HepG2 (cell line): ENCODE measurements around the gene SOX12. TPM values are rescaled to one million over a fixed set of nuclear protein-coding genes. Genes with fewer than 3 reads are reported as not detected.

Source experiments
- ATAC-seq: fragments of 200-7000 bp; cut with Tn5 transposase; 3 replicates; pipeline ENCODE4 v1.9.1; 2020; ENCODE audit warnings: mild to moderate bottlenecking, moderate library complexity
- BruUV-seq: library from RNA; stranded (reverse); fragments of 400-500 nt; replicated peaks from 2 replicates; lab custom pipeline; 2021; lab: Mats Ljungman, UMichigan
- CTCF ChIA-PET: fragments of 300-600 bp; formaldehyde crosslinking; extraction: SDS; loops from one replicate; lab custom pipeline; 2021; ENCODE audit warnings: low total read pairs, inconsistent platforms, low intra/inter-chr PET ratio; lab: Yijun Ruan, JAX
- POLR2A ChIA-PET: fragments of 350-600 bp; sonication (Branson Sonifier 250); formaldehyde crosslinking; loops from one replicate; lab custom pipeline; 2020; ENCODE audit warnings: antibody characterized with exemption, inconsistent platforms; lab: Yijun Ruan, JAX
- DNase-seq: peaks from one replicate; pipeline ENCODE4 v3.0.0-alpha.2; 2015; ENCODE audit warnings: low spot score
- FAIRE-seq: peaks from 3 replicates; lab custom pipeline; 2011; peaks lifted over from hg19 to GRCh38; lab: Jason Lieb, UNC
- H2AFZ ChIP-seq: one replicate; pipeline ENCODE4 v1.6.1; 2011; ENCODE audit warnings: low read length, inconsistent platforms
- H3K27ac ChIP-seq: fragments of 300-600 bp; 3 replicates; pipeline ENCODE4 v1.8.0; 2011; ENCODE audit warnings: mixed run types, mild to moderate bottlenecking, mixed read lengths, low read length, inconsistent platforms; ENCODE audit not compliant: insufficient read depth; ENCODE audit errors: extremely low read length
- H3K27me3 ChIP-seq, 2 experiments: fragments of 200-600 bp in 1 of 2; 2 replicates in 1 of 2; 3 replicates in 1 of 2; pipeline versions ENCODE4 v1.6.0 to v1.8.0; 2011; ENCODE audit warnings: low read length in 2 of 2, mild to moderate bottlenecking in 2 of 2, moderate library complexity in 2 of 2, inconsistent platforms in 1 of 2; ENCODE audit not compliant: insufficient read depth in 2 of 2, control insufficient read depth in 1 of 2
- H3K36me3 ChIP-seq, 2 experiments: fragments of 200-600 bp in 1 of 2; replicated peaks in 1 of 2; 2 replicates in 1 of 2; 3 replicates in 1 of 2; pipeline versions ENCODE4 v1.5.1 to v1.8.0; 2011; ENCODE audit warnings: low read length in 2 of 2, inconsistent platforms in 1 of 2; ENCODE audit not compliant: insufficient read depth in 2 of 2, control insufficient read depth in 1 of 2
- H3K4me1 ChIP-seq: 2 replicates; pipeline ENCODE4 v1.5.1; 2012; ENCODE audit warnings: low read length, inconsistent platforms; ENCODE audit not compliant: insufficient read depth
- H3K4me2 ChIP-seq: 2 replicates; pipeline ENCODE4 v1.6.0; 2011; ENCODE audit warnings: low read depth, low read length, inconsistent platforms
- H3K4me3 ChIP-seq, 3 experiments: fragments of 200-600 bp in 1 of 3; sonication (generic), shearing (Covaris generic) in 1 of 3; replicated peaks in 1 of 3; 2 replicates each; pipeline ENCODE4 v1.5.1; 2011 to 2016; ENCODE audit warnings: low read length in 3 of 3, inconsistent platforms in 2 of 3, low read depth in 2 of 3, mild to moderate bottlenecking in 2 of 3, control low read depth in 1 of 3, mixed read lengths in 1 of 3; ENCODE audit not compliant: insufficient read depth in 1 of 3
- H3K79me2 ChIP-seq: one replicate; pipeline ENCODE4 v1.6.1; 2011; ENCODE audit warnings: low read length, inconsistent platforms; ENCODE audit not compliant: insufficient read depth
- H3K9ac ChIP-seq: 2 replicates; pipeline ENCODE4 v1.6.0; 2011; ENCODE audit warnings: mild to moderate bottlenecking, low read depth, low read length, inconsistent platforms; ENCODE audit not compliant: insufficient read depth
- H3K9me3 ChIP-seq: 2 replicates; pipeline ENCODE4 v1.5.1; 2012; ENCODE audit warnings: mild to moderate bottlenecking, low read length
- H4K20me1 ChIP-seq: 2 replicates; pipeline ENCODE4 v1.6.0; 2011; ENCODE audit warnings: inconsistent platforms, mild to moderate bottlenecking, low read length, moderate library complexity; ENCODE audit not compliant: insufficient read depth
- BRD4 ChIP-seq: sonication (generic); formaldehyde crosslinking; IDR thresholded peaks from 2 replicates; pipeline ENCODE4 v1.4.0; 2020; ENCODE audit warnings: missing genetic modification reagents
- CREB1 ChIP-seq, 2 experiments: fragments of 450-650 bp in 1 of 2; IDR thresholded peaks; 2 replicates each; pipeline ENCODE4 v1.6.1; 2016 to 2017; ENCODE audit warnings: control low read depth in 1 of 2, mild to moderate bottlenecking in 1 of 2, missing compliant biosample characterization in 1 of 2, missing genetic modification characterization in 1 of 2
- EED ChIP-seq: sonication (generic); formaldehyde crosslinking; IDR thresholded peaks from 2 replicates; pipeline ENCODE4 v1.5.0; 2020; ENCODE audit warnings: mild to moderate bottlenecking, missing genetic modification reagents
- FLYWCH1 ChIP-seq: sonication (generic); formaldehyde crosslinking; IDR thresholded peaks from 2 replicates; pipeline ENCODE4 v1.8.1; 2023; ENCODE audit warnings: mild to moderate bottlenecking, missing genetic modification reagents
- HCFC1 ChIP-seq: fragments of 150-350 bp; IDR thresholded peaks from 2 replicates; pipeline ENCODE4 v1.6.1; 2014; ENCODE audit warnings: low read depth, low read length
- HNRNPH1 ChIP-seq: fragments of 200-400 bp; formaldehyde crosslinking; optimal IDR thresholded peaks from 2 replicates; pipeline ENCODE3; 2017; ENCODE audit warnings: mild to moderate bottlenecking, low read depth, low read length
- KAT8 ChIP-seq: IDR thresholded peaks from 2 replicates; pipeline ENCODE4 v1.6.1; 2016; ENCODE audit warnings: missing genetic modification reagents, missing compliant biosample characterization
- KDM1A ChIP-seq: IDR thresholded peaks from 2 replicates; pipeline ENCODE4 v1.6.1; 2016; ENCODE audit warnings: missing compliant biosample characterization
- MAFF ChIP-seq: IDR thresholded peaks from 2 replicates; pipeline ENCODE4 v1.6.1; 2011; ENCODE audit warnings: low read depth, low read length, improper control_type of control experiment
- MAFK ChIP-seq, 2 experiments: IDR thresholded peaks in 1 of 2; conservative IDR thresholded peaks in 1 of 2; 2 replicates each; pipeline ENCODE4 v1.6.1; 2011; ENCODE audit warnings: improper control_type of control experiment in 2 of 2, low read length in 2 of 2
- MIER3 ChIP-seq: IDR thresholded peaks from 2 replicates; pipeline ENCODE4 v1.6.1; 2016; ENCODE audit warnings: missing compliant biosample characterization, borderline replicate concordance
- MXD3 ChIP-seq: IDR thresholded peaks from 2 replicates; pipeline ENCODE4 v1.6.1; 2016; ENCODE audit warnings: mild to moderate bottlenecking, missing biosample characterization, missing genetic modification reagents
- NPAS2 ChIP-seq: sonication (generic); formaldehyde crosslinking; IDR thresholded peaks from 2 replicates; pipeline ENCODE4 v1.8.0; 2022; ENCODE audit warnings: mild to moderate bottlenecking, missing genetic modification reagents, borderline replicate concordance
- NR3C1 ChIP-seq: sonication (generic); formaldehyde crosslinking; IDR thresholded peaks from 2 replicates; pipeline ENCODE4 v1.4.0; 2020; ENCODE audit warnings: missing genetic modification reagents
- SMARCC2 ChIP-seq: fragments of 450-650 bp; IDR thresholded peaks from 2 replicates; pipeline ENCODE4 v1.6.1; 2017; ENCODE audit warnings: antibody characterized with exemption, mild to moderate bottlenecking
- SOX5 ChIP-seq: IDR thresholded peaks from 2 replicates; pipeline ENCODE4 v1.6.1; 2016; ENCODE audit warnings: borderline replicate concordance
- THAP7 ChIP-seq: sonication (generic); formaldehyde crosslinking; IDR thresholded peaks from 2 replicates; pipeline ENCODE4 v1.8.1; 2023; ENCODE audit warnings: mild to moderate bottlenecking, missing genetic modification reagents
- ZBTB39 ChIP-seq: sonication (generic); formaldehyde crosslinking; IDR thresholded peaks from 2 replicates; pipeline ENCODE4 v1.5.0; 2020; ENCODE audit warnings: missing genetic modification reagents
- ZFP1 ChIP-seq: IDR thresholded peaks from 2 replicates; pipeline ENCODE4 v1.6.1; 2016
- ZNF224 ChIP-seq: sonication (generic); formaldehyde crosslinking; IDR thresholded peaks from 2 replicates; pipeline ENCODE4 v1.5.0; 2020; ENCODE audit warnings: mild to moderate bottlenecking, missing genetic modification reagents
- ZNF253 ChIP-seq: sonication (generic); formaldehyde crosslinking; IDR thresholded peaks from 2 replicates; pipeline ENCODE4 v1.8.0; 2022; ENCODE audit warnings: mild to moderate bottlenecking, missing genetic modification reagents, borderline replicate concordance
- ZNF326 ChIP-seq: sonication (generic); formaldehyde crosslinking; IDR thresholded peaks from 2 replicates; pipeline ENCODE4 v1.4.0; 2020; ENCODE audit warnings: missing genetic modification reagents, borderline replicate concordance
- ZNF530 ChIP-seq: sonication (generic); formaldehyde crosslinking; IDR thresholded peaks from 2 replicates; pipeline ENCODE4 v1.5.0; 2020; ENCODE audit warnings: low read depth, mild to moderate bottlenecking, missing genetic modification reagents
- ZNF557 ChIP-seq: sonication (generic); formaldehyde crosslinking; IDR thresholded peaks from 2 replicates; pipeline ENCODE4 v1.4.0; 2020; ENCODE audit warnings: missing genetic modification reagents
- ZNF703 ChIP-seq: sonication (generic); formaldehyde crosslinking; IDR thresholded peaks from 2 replicates; pipeline ENCODE4 v1.5.1; 2020; ENCODE audit warnings: missing genetic modification reagents, mild to moderate bottlenecking, moderate library complexity, borderline replicate concordance
- ZNF788 ChIP-seq: sonication (generic); formaldehyde crosslinking; IDR thresholded peaks from 2 replicates; pipeline ENCODE4 v1.5.0; 2020; ENCODE audit warnings: mild to moderate bottlenecking, missing genetic modification reagents, borderline replicate concordance
- WGBS: methylation state at CpG from one replicate; pipeline ENCODE4 v1.1.6; 2017; ENCODE audit warnings: low lambda C conversion rate; 5-methylcytosine and 5-hydroxymethylcytosine counted together
- in situ Hi-C: cut with HindIII; loops from 2 replicates; pipeline ENCODE4 v1.10.0; 2017; ENCODE audit warnings: low pct_unique_long_range_greater_than_20kb; ENCODE audit not compliant: extremely low pct_ligation_motif_present
- intact Hi-C: fragments of 100-400 bp; cut with micrococcal nuclease; formaldehyde crosslinking; loops from one replicate; pipeline ENCODE4 v1.10.0; 2022; ENCODE audit not compliant: unreplicated experiment
- polyA plus RNA-seq, 8 experiments: library from polyadenylated mRNA; depleted of rRNA in 3 of 8; stranded (reverse) in 7 of 8; unstranded in 1 of 8; fragments of >200 nt; fragmentation: Illumina TruSeq in 4 of 8; extraction: Trizol in 4 of 8; gene quantifications; 2 replicates each; pipeline versions ENCODE4 v1.2.1 to v1.2.3, GENCODE V29; 2011 to 2016; ENCODE audit warnings: low read depth in 4 of 8, missing spikeins in 1 of 8, mixed read lengths in 1 of 8; ENCODE audit not compliant: insufficient read depth in 1 of 8
- total RNA-seq, 5 experiments: library from RNA; depleted of rRNA; stranded (reverse); fragments of >200 nt; fragmentation: Illumina TruSeq; extraction: Trizol; gene quantifications; 2 replicates each; pipeline ENCODE4 v1.2.3, GENCODE V29; 2016; ENCODE audit warnings: low read depth in 1 of 5

Gene SOX12
- total and polyA plus RNA-seq, 2 of the 13 experiments (the other 11 are each of a cell fraction or from before 2014, with no cell fraction given) = 10.0 to 18.7 TPM

- intact Hi-C loops = no loop called here
- no peak overlapping the region for H3K4me2 ChIP-seq
- H3K27ac ChIP-seq = no peak overlapping the region
- ChIA-PET CTCF (no interaction called here), POLR2A (interaction anchor here (3.7 kb wide), 1 partner anchor 14 kb away, joined by 9 read pairs; no protein-coding TSS in a partner anchor)
- no peaks in the 10 kb centered on the region for H3K36me3 ChIP-seq
- H3K9me3 ChIP-seq = no peaks in the 10 kb centered on the region
- no peak overlapping the region for H3K9ac ChIP-seq
- BruUV-seq = no TSS peak
- no peak for ATAC-seq
- no peaks in the 10 kb centered on the region for H4K20me1 ChIP-seq
- H3K4me1 ChIP-seq = peaks cover 36% of the 10 kb centered on the region
- DNase-seq = no peak
- 78% methylated on average over 5 of the region's 5 CpGs for WGBS
- no peak overlapping the region for H2AFZ ChIP-seq
- no peak overlapping the region for H3K4me3 ChIP-seq
- TF ChIP-seq KDM1A (CRISPR knock-in tag) (no peak), HCFC1 (no peak), EED (CRISPR knock-in tag) (no peak), ZFP1 (CRISPR knock-in tag) (no peak), ZBTB39 (no peak), MAFF (peak; percentile 31; the same call in 1 of the 2 replicates), THAP7 (CRISPR knock-in tag) (no peak), NR3C1 (CRISPR knock-in tag) (no peak), BRD4 (CRISPR knock-in tag) (no peak), ZNF326 (CRISPR knock-in tag) (no peak), ZNF703 (CRISPR knock-in tag) (no peak), HNRNPH1 (no peak), ZNF557 (CRISPR knock-in tag) (no peak), MIER3 (CRISPR knock-in tag) (no peak), ZNF530 (no peak), CREB1 (IDR thresholded peaks at IDR 0.05) (0 out of 2 replicates have a peak, but pooled peaks have one; percentile 28), CREB1 (CRISPR knock-in tag; IDR thresholded peaks at IDR 0.05) (no peak), KAT8 (CRISPR knock-in tag) (no peak), ZNF788 (no peak), MXD3 (CRISPR knock-in tag) (no peak), SMARCC2 (no peak), ZNF253 (no peak), NPAS2 (CRISPR knock-in tag) (no peak), FLYWCH1 (no peak), ZNF224 (CRISPR knock-in tag) (no peak), SOX5 (no peak), MAFK (conservative IDR thresholded peaks at IDR 0.05 in 1 of 2, IDR thresholded peaks at IDR 0.05 in 1 of 2; ENCODE audit: low read length in 2 of 2) (peak; percentile 62 to 69)
- in situ Hi-C loops = no loop called here
- no peak for FAIRE-seq
- no peaks in the 10 kb centered on the region for H3K79me2 ChIP-seq
- H3K27me3 ChIP-seq = no peaks in the 10 kb centered on the region
These were observed 11.9 kb upstream of the SOX12 start for GRCh38 chr20:313402-313801.
